ENCODE data around the gene ARMC3.

The ARMC3 gene

GRCh38 chr10:22997096-22997495 is 69.2 kb downstream of the ARMC3 start:
- DNase-seq: no peak

DNA sequence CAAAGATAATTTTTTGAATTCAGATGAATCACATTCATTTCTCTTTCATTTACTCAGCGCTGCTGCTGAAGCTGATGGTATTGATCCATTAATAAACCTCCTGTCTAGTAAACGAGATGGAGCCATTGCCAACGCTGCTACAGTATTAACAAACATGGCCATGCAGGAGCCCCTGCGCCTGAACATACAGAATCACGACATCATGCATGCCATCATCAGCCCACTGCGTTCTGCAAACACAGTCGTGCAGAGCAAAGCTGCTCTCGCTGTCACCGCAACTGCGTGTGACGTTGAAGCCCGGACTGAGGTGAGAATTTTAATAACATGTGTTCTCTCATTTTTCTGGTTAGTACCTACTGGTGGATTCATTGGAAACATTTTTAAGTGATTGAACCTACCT is 70.2 kb downstream of the ARMC3 start:
- no peak for DNase-seq

GRCh38 chr10:22999942-23000341 is 72.1 kb downstream of the ARMC3 start:
- no peak for DNase-seq

- no peak for DNase-seq
These were observed 74.2 kb downstream of the ARMC3 start for GRCh38 chr10:23001901-23002516.

GRCh38 chr10:23005150-23005549 is 77.3 kb downstream of the ARMC3 start:
- no peak for DNase-seq

- no peak for DNase-seq
These were observed 85.9 kb downstream of the ARMC3 start for GRCh38 chr10:23013581-23014335.

- no peak for DNase-seq
These were observed 87.3 kb downstream of the ARMC3 start for GRCh38 chr10:23015021-23015707.

- DNase-seq: no peak
These were observed 88.8 kb downstream of the ARMC3 start for GRCh38 chr10:23016636-23017035.

- no peak for DNase-seq
These were observed 91.8 kb downstream of the ARMC3 start for GRCh38 chr10:23019633-23020032.

GRCh38 chr10:23021430-23021829 is 93.6 kb downstream of the ARMC3 start:
- no peak for DNase-seq

- DNase-seq: no peak
These were observed 96.1 kb downstream of the ARMC3 start for GRCh38 chr10:23024002-23024401.

DNA sequence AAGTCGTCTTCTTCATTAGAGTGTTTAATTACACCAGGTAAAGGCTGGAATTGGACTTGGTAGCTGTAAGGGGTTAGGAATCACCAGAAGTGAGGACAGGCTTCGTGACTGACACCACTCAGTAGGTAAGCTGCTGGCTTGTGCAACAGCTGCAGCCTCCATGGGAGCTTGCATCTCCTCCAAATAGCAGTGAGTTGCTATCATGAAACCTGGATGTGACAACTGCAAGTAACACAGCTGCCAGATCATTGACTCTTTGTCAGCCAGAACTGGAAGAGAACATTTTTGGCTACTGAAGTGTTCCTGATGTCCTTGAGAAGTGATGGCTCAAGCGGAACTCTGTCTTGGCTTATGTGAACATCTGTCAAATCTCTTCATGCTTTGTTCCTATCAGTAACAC is 103.5 kb downstream of the ARMC3 start:
- DNase-seq: no peak

GRCh38 chr10:23034790-23035189 is 106.9 kb downstream of the ARMC3 start:
- no peak for DNase-seq

- no peak for DNase-seq
These were observed 107.7 kb downstream of the ARMC3 start for GRCh38 chr10:23035569-23035968.

- no peak for DNase-seq
These were observed 109.3 kb downstream of the ARMC3 start for GRCh38 chr10:23037152-23037551.

DNA sequence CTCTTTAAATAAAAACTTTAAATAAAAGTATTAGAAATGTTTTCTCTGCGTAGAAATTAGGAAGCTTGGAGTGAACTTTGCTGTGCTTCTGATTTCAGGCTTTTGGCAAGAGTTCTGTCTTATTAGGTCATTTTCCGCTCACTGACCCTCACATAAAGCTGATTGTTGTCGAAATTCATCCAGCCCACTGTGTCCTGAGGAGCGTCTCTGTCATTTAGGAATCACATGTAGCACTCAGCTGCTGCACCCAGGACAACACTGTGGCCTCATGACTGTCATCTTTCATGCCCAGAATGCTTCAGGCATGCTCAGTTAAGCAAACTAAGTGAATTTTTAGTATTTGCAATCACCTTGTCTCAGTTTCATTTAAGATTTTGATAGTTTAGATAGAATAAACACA is 109.7 kb downstream of the ARMC3 start:
- DNase-seq: no peak

- no peak for DNase-seq
These were observed 110.3 kb downstream of the ARMC3 start for GRCh38 chr10:23038172-23038571.

- no peak for DNase-seq
These were observed 112.1 kb downstream of the ARMC3 start for GRCh38 chr10:23040002-23040401.

- DNase-seq: no peak
These were observed 118.2 kb downstream of the ARMC3 start for GRCh38 chr10:23046027-23046426.

- no peak for DNase-seq
These were observed 119.6 kb downstream of the ARMC3 start for GRCh38 chr10:23047201-23048050.

GRCh38 chr10:23048191-23048590 is 120.3 kb downstream of the ARMC3 start:
- no peak for DNase-seq

DNA sequence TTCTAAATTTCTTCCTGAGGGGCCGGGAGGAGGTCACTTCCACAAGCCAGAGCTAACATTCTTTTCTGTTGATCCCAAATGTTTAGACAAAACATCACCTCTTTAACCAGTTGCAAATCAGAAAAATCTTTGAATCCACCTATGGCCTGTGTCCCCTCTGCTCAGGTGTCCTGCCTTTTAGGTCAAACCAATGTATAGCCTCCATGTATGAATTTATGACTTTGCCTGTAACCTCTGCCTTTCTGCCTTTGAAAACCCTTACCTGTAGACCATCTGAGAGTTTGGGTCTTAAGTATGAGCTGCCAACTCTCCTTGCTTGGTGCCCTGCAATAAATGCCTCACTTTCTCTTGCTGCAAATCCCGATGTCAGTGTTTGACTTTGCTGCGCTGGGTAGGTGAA is 123.4 kb downstream of the ARMC3 start:
- no peak for DNase-seq

GRCh38 chr10:23051855-23052331 is 124.0 kb downstream of the ARMC3 start:
- no peak for DNase-seq

All from right forelimb (tissue), 1 donor.